HEK293 (cell line): Measurements from ENCODE around the gene KATNB1.

ENCODE experiments used
- CTCF ChIA-PET: fragments of 350-600 bp; formaldehyde crosslinking; extraction: SDS; loops from one replicate; lab custom pipeline; 2021; ENCODE audit warnings: antibody characterized with exemption; lab: Yijun Ruan, JAX
- POLR2A ChIA-PET: fragments of 300-600 bp; formaldehyde crosslinking; extraction: SDS; loops from one replicate; lab custom pipeline; 2020; ENCODE audit warnings: antibody characterized with exemption, inconsistent platforms; lab: Yijun Ruan, JAX
- H3K27ac ChIP-seq: fragments of 200-500 bp; sonication (Bioruptor generic); 2 replicates; pipeline ENCODE4 v1.5.1; 2014; ENCODE audit warnings: low read depth, low read length, control low read depth, inconsistent platforms; ENCODE audit errors: extremely low read depth
- H3K36me3 ChIP-seq, 2 experiments: fragments of 200-500 bp in 1 of 2; sonication (Bioruptor generic) in 1 of 2; 1 replicate in 1 of 2; 2 replicates in 1 of 2; pipeline ENCODE4 v1.5.1; 2014 to 2017; ENCODE audit warnings: inconsistent platforms in 2 of 2, low read length in 2 of 2; ENCODE audit not compliant: control insufficient read depth in 2 of 2, insufficient read depth in 1 of 2
- H3K4me1 ChIP-seq: fragments of 200-500 bp; sonication (Bioruptor generic); 2 replicates; pipeline ENCODE4 v1.5.1; 2014; ENCODE audit warnings: mild to moderate bottlenecking, low read length, inconsistent platforms; ENCODE audit not compliant: control insufficient read depth, insufficient read depth
- H3K4me3 ChIP-seq: 2 replicates; pipeline ENCODE4 v1.5.1; 2011; ENCODE audit warnings: low read depth, mild to moderate bottlenecking, control low read depth, low read length, moderate library complexity
- H3K9me3 ChIP-seq: fragments of 200-500 bp; sonication (Bioruptor generic); 2 replicates; pipeline ENCODE4 v1.5.1; 2014; ENCODE audit warnings: low read depth, low read length, inconsistent platforms; ENCODE audit not compliant: control insufficient read depth, insufficient read depth
- BCL6B ChIP-seq: fragments of 450-650 bp; formaldehyde crosslinking; IDR thresholded peaks from 2 replicates; pipeline ENCODE4 v1.5.1; 2017; ENCODE audit warnings: missing biosample characterization, missing genetic modification characterization
- KLF7 ChIP-seq: fragments of 450-650 bp; formaldehyde crosslinking; IDR thresholded peaks from 2 replicates; pipeline ENCODE4 v1.5.1; 2016; ENCODE audit warnings: missing biosample characterization, missing genetic modification characterization, borderline replicate concordance
- MZF1 ChIP-seq: fragments of 450-650 bp; formaldehyde crosslinking; IDR thresholded peaks from 2 replicates; pipeline ENCODE4 v1.5.1; 2017; ENCODE audit warnings: missing biosample characterization, missing genetic modification characterization, borderline replicate concordance
- PRDM6 ChIP-seq: fragments of 450-650 bp; formaldehyde crosslinking; IDR thresholded peaks from 2 replicates; pipeline ENCODE4 v1.5.1; 2017; ENCODE audit warnings: missing biosample characterization, missing genetic modification characterization
- SCRT1 ChIP-seq: fragments of 450-650 bp; formaldehyde crosslinking; IDR thresholded peaks from 2 replicates; pipeline ENCODE4 v1.5.1; 2016; ENCODE audit warnings: missing biosample characterization, missing genetic modification characterization, borderline replicate concordance
- ZBTB48 ChIP-seq: fragments of 450-650 bp; formaldehyde crosslinking; IDR thresholded peaks from 2 replicates; pipeline ENCODE4 v1.5.1; 2016; ENCODE audit warnings: missing biosample characterization, missing genetic modification characterization
- ZBTB7A ChIP-seq: fragments of 450-650 bp; formaldehyde crosslinking; IDR thresholded peaks from 2 replicates; pipeline ENCODE4 v1.5.1; 2016; ENCODE audit warnings: low read depth, missing biosample characterization, missing genetic modification characterization
- ZNF138 ChIP-seq: fragments of 450-650 bp; formaldehyde crosslinking; IDR thresholded peaks from 2 replicates; pipeline ENCODE4 v1.5.1; 2016; ENCODE audit warnings: missing biosample characterization, missing genetic modification characterization, borderline replicate concordance
- ZNF266 ChIP-seq: fragments of 450-650 bp; formaldehyde crosslinking; IDR thresholded peaks from 2 replicates; pipeline ENCODE4 v1.5.1; 2016; ENCODE audit warnings: missing biosample characterization, missing genetic modification characterization, low read depth
- ZNF302 ChIP-seq: fragments of 450-650 bp; formaldehyde crosslinking; IDR thresholded peaks from 2 replicates; pipeline ENCODE4 v1.5.1; 2016; ENCODE audit warnings: missing biosample characterization, missing genetic modification characterization, low read depth
- ZNF398 ChIP-seq: fragments of 450-650 bp; formaldehyde crosslinking; IDR thresholded peaks from 2 replicates; pipeline ENCODE4 v1.5.1; 2017; ENCODE audit warnings: missing biosample characterization, missing genetic modification characterization
- ZNF518A ChIP-seq: fragments of 450-650 bp; formaldehyde crosslinking; conservative IDR thresholded peaks from 2 replicates; pipeline ENCODE4 v1.5.1; 2016; ENCODE audit warnings: low read depth, missing biosample characterization, missing genetic modification characterization
- ZNF596 ChIP-seq: fragments of 450-650 bp; IDR thresholded peaks from 2 replicates; pipeline ENCODE4 v1.5.0; 2018; ENCODE audit warnings: missing biosample characterization, mild to moderate bottlenecking, missing genetic modification characterization, moderate library complexity
- ZNF624 ChIP-seq: fragments of 450-650 bp; formaldehyde crosslinking; IDR thresholded peaks from 2 replicates; pipeline ENCODE4 v1.5.1; 2017; ENCODE audit warnings: missing biosample characterization, missing genetic modification characterization
- ZNF654 ChIP-seq: fragments of 450-650 bp; formaldehyde crosslinking; IDR thresholded peaks from 2 replicates; pipeline ENCODE4 v1.5.1; 2016; ENCODE audit warnings: low read depth, missing biosample characterization, missing genetic modification characterization
- ZNF707 ChIP-seq: fragments of 450-650 bp; formaldehyde crosslinking; IDR thresholded peaks from 2 replicates; pipeline ENCODE4 v1.5.1; 2016; ENCODE audit warnings: missing biosample characterization, missing genetic modification characterization
- ZNF777 ChIP-seq: fragments of 450-650 bp; formaldehyde crosslinking; IDR thresholded peaks from 2 replicates; pipeline ENCODE4 v1.5.1; 2017; ENCODE audit warnings: missing biosample characterization, missing genetic modification characterization, borderline replicate concordance
- ZNF792 ChIP-seq: fragments of 450-650 bp; formaldehyde crosslinking; IDR thresholded peaks from 2 replicates; pipeline ENCODE4 v1.5.1; 2016; ENCODE audit warnings: missing biosample characterization, missing genetic modification characterization
- ZNF837 ChIP-seq: fragments of 450-650 bp; formaldehyde crosslinking; IDR thresholded peaks from 2 replicates; pipeline ENCODE4 v1.5.1; 2016; ENCODE audit warnings: missing biosample characterization, missing genetic modification characterization
- ZSCAN16 ChIP-seq: fragments of 450-650 bp; formaldehyde crosslinking; IDR thresholded peaks from 2 replicates; pipeline ENCODE4 v1.5.1; 2016; ENCODE audit warnings: missing biosample characterization, missing genetic modification characterization
- ZSCAN23 ChIP-seq: fragments of 450-650 bp; formaldehyde crosslinking; IDR thresholded peaks from 2 replicates; pipeline ENCODE4 v1.5.1; 2016; ENCODE audit warnings: missing biosample characterization, missing genetic modification characterization
- ZSCAN30 ChIP-seq: fragments of 450-650 bp; IDR thresholded peaks from 2 replicates; pipeline ENCODE4 v1.5.1; 2018; ENCODE audit warnings: missing biosample characterization, mild to moderate bottlenecking, missing genetic modification characterization, moderate library complexity

Gene KATNB1

GRCh38 chr16:57749856-57750452 lies 14.4 kb downstream of the KATNB1 start:
- no peak overlapping the region for H3K4me3 ChIP-seq
- peaks cover 0 to 68% of the 10 kb centered on the region in 2 experiments; a peak in 2 of 3 replicates for H3K36me3 ChIP-seq
- H3K9me3 ChIP-seq, result no peaks in the 10 kb centered on the region
- no peak overlapping the region for H3K27ac ChIP-seq
- no peaks in the 10 kb centered on the region for H3K4me1 ChIP-seq
- POLR2A ChIA-PET, result no interaction called here
- CTCF ChIA-PET, result interaction anchor here (0.7 to 1.0 kb wide), 2 partner anchors 38 to 150 kb away, joined by 3 read pairs; no protein-coding TSS in a partner anchor
- TF ChIP-seq ZNF518A (tag by site-specific recombination) (no peak), BCL6B (no peak)

- TF ChIP-seq ZNF777 (tag by site-specific recombination) (no peak), PRDM6 (tag by site-specific recombination) (no peak), ZSCAN23 (tag by site-specific recombination) (no peak), ZNF138 (tag by site-specific recombination) (no peak), ZSCAN30 (tag by site-specific recombination) (no peak), ZNF624 (tag by site-specific recombination) (no peak), ZNF398 (no peak), ZBTB7A (tag by site-specific recombination) (no peak), ZNF654 (tag by site-specific recombination) (no peak), ZNF302 (tag by site-specific recombination) (no peak), ZNF792 (no peak), MZF1 (tag by site-specific recombination) (no peak), ZSCAN16 (tag by site-specific recombination) (no peak), ZBTB48 (tag by site-specific recombination) (no peak), ZNF707 (tag by site-specific recombination) (no peak), SCRT1 (tag by site-specific recombination) (no peak), KLF7 (tag by site-specific recombination) (no peak), ZNF596 (tag by site-specific recombination) (no peak), ZNF837 (tag by site-specific recombination) (no peak), ZNF266 (tag by site-specific recombination) (no peak)
- ChIA-PET POLR2A (interaction anchor here (0.5 to 1.2 kb wide), 2 partner anchors 16 to 274 kb away, joined by 3 to 4 read pairs; partner anchors contain the start of gene KATNB1), CTCF (interaction anchor here (1.0 to 1.6 kb wide), 2 partner anchors 96 to 113 kb away, joined by 3 to 6 read pairs; no protein-coding TSS in a partner anchor)
- Histone ChIP-seq H3K4me1 (no peaks in the 10 kb centered on the region), H3K36me3 (peaks cover 0 to 78% of the 10 kb centered on the region in 2 experiments; a peak in 1 of 3 replicates), H3K27ac (no peak overlapping the region), H3K4me3 (no peak overlapping the region), H3K9me3 (no peaks in the 10 kb centered on the region)
Measured at GRCh38 chr16:57750796-57751538, 15.4 kb downstream of the KATNB1 start.
